GM13977 (cell line): ENCODE measurements around the gene LMF1.

Experiments
- DNase-seq: peaks from one replicate; pipeline ENCODE4 v3.0.0; 2012; ENCODE audit warnings: low spot score
- in situ Hi-C: fragments of 300-500 bp; cut with MboI; formaldehyde crosslinking; loops from one replicate; pipeline ENCODE4 v1.12.0; 2022; ENCODE audit warnings: low sequenced_read_pairs, low pct_unique_long_range_greater_than_20kb, mixed read lengths, inconsistent platforms; ENCODE audit not compliant: unreplicated experiment
- TF ChIP-seq, protein P1 (sequence below): IDR thresholded peaks from 2 replicates; pipeline ENCODE4 v1.5.1; 2012; ENCODE audit warnings: mild to moderate bottlenecking, control low read depth; ENCODE audit not compliant: insufficient read depth; ENCODE audit errors: extremely low read depth, missing control alignments

The LMF1 gene

DNA sequence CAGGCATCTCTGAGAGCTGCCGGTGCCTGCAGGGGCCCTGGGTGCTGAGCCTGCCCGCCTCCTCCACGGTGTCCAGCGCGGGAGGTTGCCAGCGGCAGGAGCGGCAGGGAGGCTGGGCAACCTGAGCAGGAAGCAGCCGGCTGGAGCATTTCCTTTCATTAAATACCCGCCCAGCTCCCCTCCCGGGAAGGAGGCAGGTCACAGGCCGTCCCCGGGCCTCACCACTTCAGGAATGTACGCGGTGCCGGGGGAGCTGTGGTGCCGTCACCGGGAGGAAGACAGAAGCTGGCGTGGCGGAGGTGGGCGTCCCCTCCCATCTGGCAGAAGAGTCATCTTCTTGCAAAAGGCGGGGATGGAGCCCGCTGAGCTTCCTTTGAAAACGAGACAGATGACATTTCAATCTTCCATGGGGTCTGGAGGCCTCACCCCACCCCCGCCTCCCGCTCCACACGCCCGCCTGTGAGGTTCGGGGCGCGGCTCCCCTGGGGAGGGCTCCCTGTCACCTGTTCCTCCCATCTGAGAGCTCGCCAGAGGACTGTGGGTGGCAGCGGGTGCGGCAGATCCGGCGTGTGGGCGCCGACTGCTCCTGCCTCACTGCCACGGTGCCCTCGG lies 26.8 kb upstream of the LMF1 start:
- TF ChIP-seq, protein P1, sequence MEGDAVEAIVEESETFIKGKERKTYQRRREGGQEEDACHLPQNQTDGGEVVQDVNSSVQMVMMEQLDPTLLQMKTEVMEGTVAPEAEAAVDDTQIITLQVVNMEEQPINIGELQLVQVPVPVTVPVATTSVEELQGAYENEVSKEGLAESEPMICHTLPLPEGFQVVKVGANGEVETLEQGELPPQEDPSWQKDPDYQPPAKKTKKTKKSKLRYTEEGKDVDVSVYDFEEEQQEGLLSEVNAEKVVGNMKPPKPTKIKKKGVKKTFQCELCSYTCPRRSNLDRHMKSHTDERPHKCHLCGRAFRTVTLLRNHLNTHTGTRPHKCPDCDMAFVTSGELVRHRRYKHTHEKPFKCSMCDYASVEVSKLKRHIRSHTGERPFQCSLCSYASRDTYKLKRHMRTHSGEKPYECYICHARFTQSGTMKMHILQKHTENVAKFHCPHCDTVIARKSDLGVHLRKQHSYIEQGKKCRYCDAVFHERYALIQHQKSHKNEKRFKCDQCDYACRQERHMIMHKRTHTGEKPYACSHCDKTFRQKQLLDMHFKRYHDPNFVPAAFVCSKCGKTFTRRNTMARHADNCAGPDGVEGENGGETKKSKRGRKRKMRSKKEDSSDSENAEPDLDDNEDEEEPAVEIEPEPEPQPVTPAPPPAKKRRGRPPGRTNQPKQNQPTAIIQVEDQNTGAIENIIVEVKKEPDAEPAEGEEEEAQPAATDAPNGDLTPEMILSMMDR, result no peak
- DNase-seq, result no peak
- in situ Hi-C loops, result no loop called here

DNA sequence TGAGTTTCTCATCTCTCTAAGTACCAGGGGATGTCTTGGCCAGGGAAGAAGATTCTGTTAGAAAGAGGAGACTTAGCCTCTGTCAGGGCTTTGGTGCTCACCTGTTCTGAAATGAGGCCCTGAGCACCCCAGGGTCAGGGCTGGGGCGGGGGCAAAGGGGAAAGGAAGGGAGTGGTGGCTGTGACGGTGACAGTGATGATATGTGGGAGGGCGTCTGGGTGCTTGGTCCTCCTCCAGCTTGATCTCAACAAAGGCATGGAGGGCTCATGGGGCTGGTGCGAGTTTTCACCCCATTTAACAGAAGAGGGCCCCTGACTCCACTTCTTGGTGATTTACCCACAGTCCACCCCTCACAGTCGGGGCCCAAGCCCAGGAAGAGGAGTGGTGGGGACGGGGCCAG lies 25.9 kb upstream of the LMF1 start:
- in situ Hi-C loops, result no loop called here
- no peak for DNase-seq
- TF ChIP-seq, protein P1, result no peak

- DNase-seq, result no peak
- TF ChIP-seq, protein P1, result no peak
- in situ Hi-C loops, result no loop called here
Measured at GRCh38 chr16:995783-996182, 25.0 kb upstream of the LMF1 start.

DNA sequence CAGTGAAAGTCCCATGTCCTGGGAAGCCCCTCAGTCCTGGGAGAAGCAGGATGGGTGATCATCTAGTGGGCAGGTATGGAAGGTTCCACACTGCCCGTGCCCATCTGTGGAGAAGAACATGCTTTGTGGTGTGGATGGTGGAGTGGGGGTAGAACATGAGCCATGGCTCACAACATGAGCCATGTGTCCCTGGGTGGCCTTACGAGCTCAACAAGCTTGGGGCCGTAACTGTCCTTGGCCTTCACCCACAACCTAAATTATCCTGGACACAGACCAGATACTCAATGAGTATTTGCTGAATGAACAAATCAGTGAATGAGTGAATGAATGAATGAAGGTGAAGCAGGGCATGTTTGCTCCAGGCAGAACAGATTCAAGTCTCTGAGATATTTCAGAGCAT lies 24.3 kb upstream of the LMF1 start:
- in situ Hi-C loops, result no loop called here
- no peak for DNase-seq
- TF ChIP-seq, protein P1, result no peak

GRCh38 chr16:993731-994130 lies 22.9 kb upstream of the LMF1 start:
- TF ChIP-seq, protein P1, result no peak
- no peak for DNase-seq
- in situ Hi-C loops, result no loop called here

DNA sequence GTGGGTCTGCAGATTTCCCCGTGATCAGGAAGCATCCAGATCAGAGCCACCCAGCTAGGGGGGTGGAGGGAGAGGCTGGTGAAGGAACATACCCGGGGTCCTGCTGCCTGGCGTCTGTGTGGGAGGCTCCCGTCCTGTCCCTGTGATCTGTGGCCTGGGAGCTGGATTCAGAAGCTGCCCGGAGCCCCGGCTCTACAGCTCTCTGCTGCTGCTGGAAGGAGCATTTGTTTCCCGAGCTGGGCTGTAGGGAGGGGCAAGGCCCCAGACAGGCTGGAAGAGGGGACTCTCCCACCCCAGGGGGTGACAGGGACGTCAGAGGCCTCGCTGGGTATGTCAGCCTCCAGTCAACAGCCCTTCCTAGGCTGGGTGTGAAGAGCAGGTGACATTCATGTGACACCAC lies 21.0 kb upstream of the LMF1 start:
- TF ChIP-seq, protein P1, result no peak
- no peak for DNase-seq
- in situ Hi-C loops, result no loop called here

GRCh38 chr16:991345-991744 lies 20.6 kb upstream of the LMF1 start:
- no peak for DNase-seq
- TF ChIP-seq, protein P1, result no peak
- in situ Hi-C loops, result no loop called here
